Muscle of leg (tissue), 11 donors: ENCODE data around the gene F7. TPM values are rescaled to one million over a fixed set of nuclear protein-coding genes. Genes with fewer than 3 reads are reported as not detected.
"Not testable (repeated sequence)": the region's sequence is repeated elsewhere in the genome, so short reads cannot be mapped to it uniquely, and the experiment has no call there.

Experiments used
- DNase-seq: peaks from one replicate; pipeline ENCODE4 v3.0.0; 2013
- H3K27ac ChIP-seq: one replicate; pipeline ENCODE4 v1.5.1; 2013; ENCODE audit warnings: mild to moderate bottlenecking, low read length, control low read depth
- H3K27me3 ChIP-seq: one replicate; pipeline ENCODE4 v1.6.1; 2013; ENCODE audit warnings: low read length; ENCODE audit not compliant: control insufficient read depth, insufficient read depth
- H3K36me3 ChIP-seq: one replicate; pipeline ENCODE4 v1.6.1; 2013; ENCODE audit warnings: low read length; ENCODE audit not compliant: control insufficient read depth, insufficient read depth
- H3K4me1 ChIP-seq: one replicate; pipeline ENCODE4 v1.6.1; 2013; ENCODE audit warnings: low read length; ENCODE audit not compliant: control insufficient read depth, insufficient read depth
- H3K4me3 ChIP-seq: one replicate; pipeline ENCODE4 v1.5.1; 2013; ENCODE audit warnings: low read length, control low read depth
- H3K9me3 ChIP-seq: replicated peaks from 2 replicates; pipeline ENCODE4 v1.6.1; 2013; ENCODE audit warnings: low read depth, low read length; ENCODE audit not compliant: control insufficient read depth
- WGBS: methylation state at CpG from one replicate; pipeline ENCODE4 v1.1.5; 2013; ENCODE audit warnings: missing lambda C conversion rate; ENCODE audit not compliant: insufficient coverage; 5-methylcytosine and 5-hydroxymethylcytosine counted together
- polyA plus RNA-seq, 8 donors: library from polyadenylated mRNA; unstranded; fragments of 120-200 nt; gene quantifications; one replicate each; pipeline versions ENCODE4 v1.2.1 to v1.2.3, GENCODE V29; 2013; ENCODE audit warnings: inconsistent platforms in 1 of 8, low replicate concordance in 1 of 8; ENCODE audit not compliant: insufficient read length in 8 of 8, insufficient read depth in 1 of 8
- total RNA-seq: library from RNA; stranded (reverse); fragments of 120-200 nt; gene quantifications from one replicate; pipeline ENCODE4 v1.2.4, GENCODE V29; 2013

Gene F7
- total and polyA plus RNA-seq, 9 donors: 0.99 to 2.0 (median 1.6) TPM

DNA sequence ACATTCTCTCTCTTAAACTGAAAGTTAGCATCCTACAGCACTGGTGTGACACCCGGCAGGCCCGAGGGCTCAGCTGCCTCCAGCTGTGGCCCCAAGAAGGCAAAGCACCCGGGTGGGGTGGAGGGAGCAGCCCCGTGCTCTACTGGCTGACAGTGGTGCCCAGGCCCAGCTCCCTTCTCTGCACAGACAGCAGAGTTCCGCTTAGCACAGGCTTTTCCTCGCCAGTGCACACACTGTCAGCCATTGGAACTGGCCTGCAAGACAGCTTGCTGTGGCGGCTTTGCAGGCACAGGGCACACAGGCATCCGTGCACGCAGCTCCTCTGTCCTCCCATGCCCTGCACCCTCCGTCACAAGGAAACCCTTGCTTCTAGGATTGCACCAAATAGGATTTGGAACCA lies 3.3 kb upstream of the F7 start:
- 55% methylated on average over 6 of the region's 10 CpGs for WGBS
- H3K9me3 ChIP-seq, H3K27ac ChIP-seq, H3K4me3 ChIP-seq, H3K27me3 ChIP-seq, DNase-seq, H3K36me3 ChIP-seq: not testable (repeated sequence)
- H3K4me1 ChIP-seq: peaks cover 33% of the 10 kb centered on the region

DNA sequence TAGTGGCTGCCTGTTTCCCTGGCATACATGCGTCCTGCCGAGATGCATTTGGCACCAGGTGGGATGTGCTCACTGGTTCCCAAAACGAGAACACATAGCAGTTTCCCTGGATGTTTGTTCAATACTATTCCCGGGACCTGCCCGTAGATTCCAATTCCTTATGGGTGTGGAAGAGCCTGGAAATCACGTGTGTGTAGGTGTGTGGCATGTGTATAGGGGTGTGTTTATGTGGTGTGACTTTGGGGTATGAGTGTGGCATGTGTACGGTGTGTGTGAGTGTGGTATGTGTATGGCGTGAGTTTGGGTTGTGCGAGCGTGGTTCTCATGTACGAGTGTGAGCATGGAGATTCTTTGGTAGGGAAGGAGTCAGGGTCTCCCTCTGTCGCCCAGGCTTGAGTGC lies 2.9 kb upstream of the F7 start:
- Histone ChIP-seq H3K27me3 (peaks cover 6% of the 10 kb centered on the region), H3K4me1 (peaks cover 30% of the 10 kb centered on the region), H3K9me3 (no peaks in the 10 kb centered on the region), H3K27ac (no peak overlapping the region), H3K36me3 (no peaks in the 10 kb centered on the region), H3K4me3 (no peak overlapping the region)
- 81% methylated on average over 10 of the region's 12 CpGs for WGBS
- DNase-seq: no peak

DNA sequence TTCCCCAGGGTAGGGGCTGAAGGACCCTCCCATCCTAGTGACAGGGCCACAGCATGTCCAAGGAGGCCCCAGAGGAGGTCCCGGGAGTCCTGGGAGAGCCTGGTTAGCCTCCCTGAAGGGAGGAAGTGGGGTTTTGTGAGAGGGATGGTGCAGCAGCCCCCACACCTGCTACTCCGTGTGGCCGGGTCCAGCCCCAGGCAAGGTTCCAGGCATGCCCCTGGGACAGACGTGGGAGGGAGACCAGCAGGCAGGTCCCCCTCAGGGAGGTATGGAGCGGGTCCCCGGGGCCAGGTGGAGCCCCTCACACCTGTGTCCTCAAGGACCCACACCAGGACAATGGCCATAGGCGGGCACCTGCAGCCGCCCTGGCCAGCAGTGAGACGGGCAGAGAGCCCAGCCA lies 1.9 kb upstream of the F7 start:
- no peaks in the 10 kb centered on the region for H3K9me3 ChIP-seq
- H3K4me3 ChIP-seq: no peak overlapping the region
- H3K4me1 ChIP-seq: peaks cover 21% of the 10 kb centered on the region
- H3K27me3 ChIP-seq: peaks cover 6% of the 10 kb centered on the region
- no peaks in the 10 kb centered on the region for H3K36me3 ChIP-seq
- H3K27ac ChIP-seq: no peak overlapping the region
- no peak for DNase-seq
- 78% methylated on average over 6 of the region's 9 CpGs for WGBS

DNA sequence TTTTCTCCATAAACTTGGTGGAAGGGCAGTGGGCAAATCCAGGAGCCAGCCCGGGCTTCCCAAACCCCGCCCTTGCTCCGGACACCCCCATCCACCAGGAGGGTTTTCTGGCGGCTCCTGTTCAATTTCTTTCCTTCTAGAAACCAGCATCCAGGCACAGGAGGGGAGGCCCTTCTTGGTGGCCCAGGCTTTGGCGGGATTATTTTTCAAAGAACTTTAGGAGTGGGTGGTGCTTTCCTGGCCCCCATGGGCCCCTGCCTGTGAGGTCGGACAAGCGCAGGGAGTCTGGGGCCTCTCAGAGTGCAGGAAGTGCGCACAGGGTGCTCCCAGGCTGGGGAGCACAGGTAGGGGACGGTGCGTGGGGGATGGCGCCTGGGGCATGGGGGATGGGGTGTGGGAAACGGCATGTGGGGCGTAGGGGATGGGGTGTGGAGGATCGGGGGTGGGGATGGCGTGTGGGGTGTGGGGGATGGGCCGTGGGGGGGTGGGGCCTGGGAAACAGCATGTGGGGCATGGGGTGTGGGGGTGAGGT lies 396 bp downstream of the F7 start:
- H3K27me3 ChIP-seq: peaks cover 27% of the 10 kb centered on the region
- H3K9me3 ChIP-seq: no peaks in the 10 kb centered on the region
- no peaks in the 10 kb centered on the region for H3K36me3 ChIP-seq
- H3K27ac ChIP-seq: no peak overlapping the region
- no peak overlapping the region for H3K4me3 ChIP-seq
- WGBS: 42% methylated on average over 6 of the region's 16 CpGs
- no peak for DNase-seq
- H3K4me1 ChIP-seq: peaks cover 26% of the 10 kb centered on the region

DNA sequence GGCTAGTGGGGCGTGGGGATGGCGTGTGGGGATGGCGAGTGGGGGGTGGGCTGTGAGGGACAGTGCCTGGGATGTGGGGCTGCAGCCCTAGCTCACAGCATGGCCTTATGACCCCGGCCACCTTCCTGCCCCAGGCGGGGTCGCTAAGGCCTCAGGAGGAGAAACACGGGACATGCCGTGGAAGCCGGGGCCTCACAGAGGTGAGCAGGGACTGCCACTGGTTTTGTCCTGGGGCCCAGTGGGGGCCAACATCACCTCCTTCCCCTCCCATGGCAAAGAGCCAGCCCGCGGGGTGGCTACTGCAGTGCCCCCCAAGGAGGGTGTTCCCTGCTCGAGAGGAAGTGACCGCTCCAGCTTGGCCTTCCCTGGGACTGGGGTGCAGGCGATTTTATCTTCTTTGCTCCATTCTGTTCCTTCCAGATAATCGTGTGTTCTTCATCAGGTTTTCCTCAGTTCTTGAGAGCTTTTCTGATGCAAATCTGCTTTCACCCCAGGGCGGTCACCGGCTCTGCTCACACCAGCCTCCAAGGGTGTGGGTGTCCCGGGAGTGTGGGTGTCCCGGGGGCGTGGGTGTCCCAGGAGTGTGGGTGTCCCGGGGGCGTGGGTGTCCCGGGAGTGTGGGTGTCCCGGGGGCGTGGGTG lies 1.2 kb downstream of the F7 start:
- 73% methylated on average over 12 of the region's 25 CpGs for WGBS
- DNase-seq: peak; percentile 64
- H3K27me3 ChIP-seq: peaks cover 32% of the 10 kb centered on the region
- no peaks in the 10 kb centered on the region for H3K36me3 ChIP-seq
- no peak overlapping the region for H3K27ac ChIP-seq
- H3K9me3 ChIP-seq: no peaks in the 10 kb centered on the region
- H3K4me1 ChIP-seq: peaks cover 27% of the 10 kb centered on the region
- H3K4me3 ChIP-seq: no peak overlapping the region

DNA sequence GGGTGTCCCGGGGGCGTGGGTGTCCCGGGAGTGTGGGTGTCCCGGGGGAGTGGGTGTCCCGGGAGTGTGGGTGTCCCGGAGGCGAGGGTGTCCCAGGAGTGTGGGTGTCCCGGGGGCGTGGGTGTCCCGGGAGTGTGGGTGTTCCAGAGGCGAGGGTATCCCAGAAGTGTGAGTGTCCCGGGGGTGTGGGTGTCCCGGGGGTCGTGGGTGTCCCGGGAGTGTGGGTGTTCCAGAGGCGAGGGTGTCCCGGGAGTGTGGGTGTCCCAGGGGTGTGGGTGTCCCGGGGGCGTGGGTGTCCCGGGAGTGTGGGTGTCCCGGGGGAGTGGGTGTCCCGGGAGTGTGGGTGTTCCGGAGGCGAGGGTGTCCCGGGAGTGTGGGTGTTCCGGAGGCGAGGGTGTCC lies 2.9 kb downstream of the F7 start:
- not testable (repeated sequence) for H3K9me3 ChIP-seq, H3K4me3 ChIP-seq, H3K27ac ChIP-seq, DNase-seq, H3K36me3 ChIP-seq
- WGBS: 100% methylated on average over 9 of the region's 27 CpGs
- Histone ChIP-seq H3K27me3 (peaks cover 35% of the 10 kb centered on the region), H3K4me1 (peaks cover 25% of the 10 kb centered on the region)

DNA sequence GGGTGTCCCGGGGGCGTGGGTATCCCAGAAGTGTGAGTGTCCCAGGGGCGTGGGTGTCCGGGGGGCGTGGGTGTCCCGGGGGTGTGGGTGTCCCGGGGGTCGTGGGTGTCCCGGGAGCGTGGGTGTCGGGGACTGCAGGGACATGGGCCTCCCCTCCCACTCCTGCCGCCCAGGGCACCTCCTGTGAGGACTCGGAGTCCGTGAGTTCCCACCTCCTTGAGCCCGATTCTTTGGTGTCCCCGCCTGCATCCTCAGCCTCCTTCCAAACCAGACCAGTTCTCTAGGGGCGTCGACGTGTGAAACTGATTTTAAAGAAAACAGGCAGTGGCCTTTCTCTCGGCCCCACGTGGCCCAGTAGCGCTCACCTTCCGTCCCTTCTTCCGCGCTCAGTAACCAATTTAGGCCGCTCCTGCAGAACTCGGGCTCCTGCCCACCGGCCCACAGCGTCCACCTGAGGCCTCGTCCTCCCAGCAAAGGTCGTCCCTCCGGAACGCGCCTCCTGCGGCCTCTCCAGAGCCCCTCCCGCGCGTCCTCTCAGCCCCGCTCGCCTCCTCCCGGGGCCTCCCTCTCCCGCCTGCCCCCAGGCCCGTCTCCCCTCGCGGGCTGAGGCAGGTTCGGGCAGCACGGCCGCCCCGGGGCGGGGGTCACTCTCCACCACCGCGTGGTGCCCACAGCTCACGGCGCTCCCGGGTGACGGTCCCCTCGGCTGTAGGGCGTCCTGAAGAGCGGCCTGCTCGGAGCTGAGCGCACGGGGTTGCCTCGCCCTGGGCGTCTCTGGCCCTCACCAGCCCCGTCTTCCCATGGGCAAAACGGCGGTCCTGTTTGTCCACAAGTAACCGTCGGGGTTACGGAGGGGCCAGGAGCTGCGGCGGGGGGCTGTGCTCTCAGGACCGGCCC lies 3.8 kb downstream of the F7 start:
- Histone ChIP-seq H3K9me3 (no peaks in the 10 kb centered on the region), H3K4me1 (peaks cover 16% of the 10 kb centered on the region), H3K36me3 (no peaks in the 10 kb centered on the region), H3K4me3 (no peak overlapping the region), H3K27me3 (peaks cover 36% of the 10 kb centered on the region), H3K27ac (no peak overlapping the region)
- peak; percentile 80 for DNase-seq
- 16% methylated on average over 65 of the region's 73 CpGs for WGBS

DNA sequence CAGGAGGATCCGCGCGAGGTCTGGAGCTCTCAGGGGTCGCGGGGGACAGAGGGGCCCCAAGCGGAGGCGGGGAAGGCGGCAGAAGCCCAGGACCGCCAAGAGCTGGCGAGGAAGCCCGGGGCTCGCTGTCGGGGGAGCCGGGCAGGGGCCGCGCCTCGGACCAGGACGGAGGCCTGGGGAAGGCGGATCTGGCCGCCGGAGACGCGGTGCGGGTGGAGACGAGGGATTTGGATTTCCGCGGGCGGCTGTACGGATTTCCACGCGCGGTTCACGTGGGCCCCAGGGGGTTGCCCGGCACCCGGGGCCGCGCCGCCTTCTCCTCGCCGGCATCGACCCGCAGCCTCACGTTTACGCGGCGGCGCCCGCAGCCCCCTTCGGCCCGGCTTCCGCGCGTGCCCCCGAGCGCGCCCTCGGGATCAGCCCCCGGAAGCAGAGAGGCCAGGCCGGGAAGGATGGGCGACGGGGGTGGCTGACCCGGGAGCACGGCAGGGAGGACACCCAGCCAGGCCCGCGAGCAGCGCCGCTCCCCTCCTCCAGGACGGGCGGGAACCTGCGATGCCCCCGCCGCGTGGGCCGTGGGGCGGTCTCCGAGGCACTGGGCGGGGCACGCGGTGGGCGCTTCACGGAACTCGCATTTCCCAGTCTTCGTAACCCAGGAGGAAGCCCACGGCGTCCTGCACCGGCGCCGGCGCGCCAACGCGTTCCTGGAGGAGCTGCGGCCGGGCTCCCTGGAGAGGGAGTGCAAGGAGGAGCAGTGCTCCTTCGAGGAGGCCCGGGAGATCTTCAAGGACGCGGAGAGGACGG lies 4.7 kb downstream of the F7 start:
- no peaks in the 10 kb centered on the region for H3K36me3 ChIP-seq
- WGBS: under 1% methylated on average over 98 of the region's 99 CpGs
- peak overlapping the region; percentile 36 for H3K4me3 ChIP-seq
- no peaks in the 10 kb centered on the region for H3K9me3 ChIP-seq
- no peak for DNase-seq
- H3K27ac ChIP-seq: no peak overlapping the region
- H3K27me3 ChIP-seq: peaks cover 37% of the 10 kb centered on the region
- H3K4me1 ChIP-seq: peaks cover 13% of the 10 kb centered on the region

DNA sequence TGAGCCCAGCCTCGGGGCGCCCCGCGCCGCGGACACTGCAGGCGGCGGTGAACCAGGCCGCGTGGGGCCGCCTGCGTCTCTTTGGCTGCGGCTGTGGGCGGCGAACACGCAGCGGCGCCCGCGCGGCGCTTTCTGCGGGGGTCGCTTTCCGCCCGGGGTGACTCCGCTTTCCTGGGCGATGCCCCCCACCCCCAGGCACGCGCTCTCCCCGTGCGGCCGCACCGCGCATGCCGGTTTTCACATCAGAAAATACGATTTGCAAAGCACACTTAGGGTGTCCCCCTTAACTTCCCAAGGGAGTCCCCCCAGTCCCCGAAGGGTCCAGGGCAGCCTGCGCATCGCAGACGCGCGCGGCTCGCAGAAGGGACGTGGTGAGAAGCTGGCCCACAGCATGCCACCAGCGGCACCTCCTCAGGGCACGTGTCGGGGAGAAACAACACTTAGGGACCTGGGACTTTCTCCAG lies 5.3 kb downstream of the F7 start:
- Histone ChIP-seq H3K27ac (no peak overlapping the region), H3K4me3 (peak overlapping the region; percentile 36), H3K4me1 (peaks cover 13% of the 10 kb centered on the region), H3K9me3 (no peaks in the 10 kb centered on the region), H3K36me3 (no peaks in the 10 kb centered on the region), H3K27me3 (peaks cover 38% of the 10 kb centered on the region)
- 9% methylated on average over 45 of the region's 49 CpGs for WGBS
- DNase-seq: no peak

DNA sequence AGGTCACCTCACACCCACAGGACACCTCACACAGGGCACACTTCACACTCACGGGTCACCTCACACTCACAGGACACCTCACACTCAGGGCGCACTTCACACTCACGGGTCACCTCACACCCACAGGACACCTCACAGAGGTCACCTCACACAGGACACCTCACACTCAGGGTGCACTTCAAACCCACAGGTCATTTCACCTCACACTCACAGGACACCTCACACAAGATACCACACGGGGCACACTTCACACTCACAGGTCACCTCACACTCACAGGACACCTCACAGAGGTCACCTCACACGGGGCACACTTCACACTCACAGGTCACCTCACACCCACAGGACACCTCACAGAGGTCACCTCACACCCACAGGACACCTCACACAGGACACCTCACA lies 6.2 kb downstream of the F7 start:
- 86% methylated on average over 5 of the region's 5 CpGs for WGBS
- not testable (repeated sequence) for H3K9me3 ChIP-seq
- H3K4me1 ChIP-seq: peaks cover 13% of the 10 kb centered on the region

More for the DNA sequence above, 6.2 kb downstream of the F7 start:
- not testable (repeated sequence) for H3K4me3 ChIP-seq, H3K27ac ChIP-seq, DNase-seq, H3K36me3 ChIP-seq
- H3K27me3 ChIP-seq: peaks cover 43% of the 10 kb centered on the region
